Hepatocyte (in vitro differentiated cells): Measurements from ENCODE around the gene GMEB2. TPM values are rescaled to one million over a fixed set of nuclear protein-coding genes. Genes with fewer than 3 reads are reported as not detected.
"Not testable (repeated sequence)": the region's sequence is repeated elsewhere in the genome, so short reads cannot be mapped to it uniquely, and the experiment has no call there.

ENCODE experiments used
- DNase-seq: peaks from one replicate; pipeline ENCODE4 v3.0.0-alpha.2; 2016; ENCODE audit warnings: low spot score
- H2AFZ ChIP-seq: fragments of 200-600 bp; sonication (generic); 2 replicates; pipeline ENCODE4 v1.6.0; 2016; ENCODE audit warnings: antibody characterized with exemption, mild to moderate bottlenecking
- H3K27ac ChIP-seq: fragments of 200-600 bp; sonication (generic); 2 replicates; pipeline ENCODE4 v1.5.1; 2016; ENCODE audit warnings: mild to moderate bottlenecking
- H3K27me3 ChIP-seq: fragments of 200-600 bp; sonication (generic); 2 replicates; pipeline ENCODE4 v1.6.1; 2016
- H3K36me3 ChIP-seq: fragments of 200-600 bp; sonication (generic); replicated peaks from 2 replicates; pipeline ENCODE4 v1.5.1; 2016; ENCODE audit warnings: low read depth; ENCODE audit not compliant: insufficient read depth
- H3K4me1 ChIP-seq: fragments of 200-600 bp; sonication (generic); 2 replicates; pipeline ENCODE4 v1.5.1; 2016; ENCODE audit warnings: mild to moderate bottlenecking, moderate library complexity; ENCODE audit not compliant: insufficient read depth
- H3K4me2 ChIP-seq: fragments of 200-600 bp; sonication (generic); 2 replicates; pipeline ENCODE4 v1.6.0; 2016
- H3K4me3 ChIP-seq: fragments of 200-600 bp; sonication (generic); 2 replicates; pipeline ENCODE4 v1.5.1; 2016; ENCODE audit warnings: mild to moderate bottlenecking
- H3K79me2 ChIP-seq: fragments of 200-600 bp; sonication (generic); 2 replicates; pipeline ENCODE4 v1.6.0; 2017; ENCODE audit warnings: mild to moderate bottlenecking
- H3K9me2 ChIP-seq: fragments of 200-600 bp; sonication (generic); replicated peaks from 2 replicates; pipeline ENCODE4 v1.6.0; 2017; ENCODE audit warnings: mild to moderate bottlenecking; ENCODE audit not compliant: insufficient read depth
- H3K9me3 ChIP-seq: fragments of 200-600 bp; sonication (generic); 2 replicates; pipeline ENCODE4 v1.5.1; 2016; ENCODE audit warnings: low read depth, mild to moderate bottlenecking
- H4K20me1 ChIP-seq: fragments of 200-600 bp; sonication (generic); 2 replicates; pipeline ENCODE4 v1.6.0; 2016; ENCODE audit warnings: mild to moderate bottlenecking; ENCODE audit not compliant: insufficient read depth, poor library complexity, severe bottlenecking
- EZH2 ChIP-seq: fragments of 200-600 bp; sonication (generic); IDR thresholded peaks from 2 replicates; pipeline ENCODE4 v1.6.1; 2016; ENCODE audit warnings: antibody characterized with exemption, mild to moderate bottlenecking, borderline replicate concordance
- EZH2phosphoT487 ChIP-seq: fragments of 200-600 bp; sonication (generic); IDR thresholded peaks from one replicate; pipeline ENCODE4 v1.6.1; 2018; ENCODE audit warnings: antibody characterized with exemption, mild to moderate bottlenecking, low read depth, moderate library complexity; ENCODE audit not compliant: unreplicated experiment, severe bottlenecking
- WGBS: methylation state at CpG from one replicate; pipeline ENCODE4 v1.1.6; 2016; ENCODE audit warnings: low lambda C conversion rate; ENCODE audit errors: missing lambda C conversion rate; 5-methylcytosine and 5-hydroxymethylcytosine counted together
- polyA plus RNA-seq: library from polyadenylated mRNA; unstranded; fragments of >200 nt; fragmentation: Nextera tagmentation; extraction: Ambion mirVana; gene quantifications from 2 replicates; pipeline ENCODE4 v1.2.1, GENCODE V29; 2016
- total RNA-seq: library from RNA; depleted of rRNA; stranded (reverse); fragments of >200 nt; gene quantifications from 2 replicates; pipeline ENCODE4 v1.2.3, GENCODE V29; 2014
- TF ChIP-seq, protein P1 (sequence below): fragments of 200-600 bp; sonication (generic); IDR thresholded peaks from 2 replicates; pipeline ENCODE4 v1.5.1; 2016; ENCODE audit warnings: antibody characterized with exemption, mild to moderate bottlenecking; ENCODE audit not compliant: poor library complexity

GMEB2 gene
- total and polyA plus RNA-seq, 2 experiments from 2014 or later: 8.7 to 10.7 TPM

GRCh38 chr20:63560856-63561609 lies 65.9 kb downstream of the GMEB2 start:
- no peaks in the 10 kb centered on the region for H3K36me3 ChIP-seq
- WGBS: 96% methylated on average over 25 of the region's 26 CpGs

DNA sequence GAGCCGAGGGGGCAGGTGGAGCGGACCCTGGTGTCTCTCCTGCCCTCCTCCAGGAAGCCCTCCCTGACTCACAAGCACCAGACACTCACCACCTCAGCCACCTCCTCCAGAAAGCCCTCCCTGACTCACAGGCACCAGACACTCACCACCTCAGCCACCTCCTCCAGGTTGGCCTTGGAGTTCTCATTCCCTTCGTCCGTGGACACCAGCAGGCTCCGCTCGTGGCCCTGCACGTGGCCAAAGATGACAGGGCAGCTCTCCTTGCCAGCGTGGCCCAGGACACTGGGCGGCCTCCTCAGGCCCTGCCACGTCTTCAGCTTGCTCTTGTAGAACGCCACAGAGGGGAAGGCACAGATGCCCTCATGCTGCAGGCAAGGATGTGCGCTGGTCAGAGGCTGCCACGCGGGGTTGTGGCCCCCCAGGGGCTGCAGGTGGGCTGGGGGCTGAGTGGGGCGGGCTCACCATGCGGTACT lies 66.5 kb downstream of the GMEB2 start:
- Histone ChIP-seq H3K4me3 (no peak overlapping the region), H3K4me1 (no peaks in the 10 kb centered on the region), H3K36me3 (no peaks in the 10 kb centered on the region), H3K27ac (no peak overlapping the region), H3K9me2 (no peaks in the 10 kb centered on the region), H3K9me3 (no peaks in the 10 kb centered on the region), H3K27me3 (no peaks in the 10 kb centered on the region), H4K20me1 (no peaks in the 10 kb centered on the region), H3K79me2 (no peaks in the 10 kb centered on the region), H2AFZ (no peak overlapping the region), H3K4me2 (no peak overlapping the region)
- TF ChIP-seq EZH2phosphoT487 (no peak), EZH2 (no peak)
- TF ChIP-seq, protein P1, sequence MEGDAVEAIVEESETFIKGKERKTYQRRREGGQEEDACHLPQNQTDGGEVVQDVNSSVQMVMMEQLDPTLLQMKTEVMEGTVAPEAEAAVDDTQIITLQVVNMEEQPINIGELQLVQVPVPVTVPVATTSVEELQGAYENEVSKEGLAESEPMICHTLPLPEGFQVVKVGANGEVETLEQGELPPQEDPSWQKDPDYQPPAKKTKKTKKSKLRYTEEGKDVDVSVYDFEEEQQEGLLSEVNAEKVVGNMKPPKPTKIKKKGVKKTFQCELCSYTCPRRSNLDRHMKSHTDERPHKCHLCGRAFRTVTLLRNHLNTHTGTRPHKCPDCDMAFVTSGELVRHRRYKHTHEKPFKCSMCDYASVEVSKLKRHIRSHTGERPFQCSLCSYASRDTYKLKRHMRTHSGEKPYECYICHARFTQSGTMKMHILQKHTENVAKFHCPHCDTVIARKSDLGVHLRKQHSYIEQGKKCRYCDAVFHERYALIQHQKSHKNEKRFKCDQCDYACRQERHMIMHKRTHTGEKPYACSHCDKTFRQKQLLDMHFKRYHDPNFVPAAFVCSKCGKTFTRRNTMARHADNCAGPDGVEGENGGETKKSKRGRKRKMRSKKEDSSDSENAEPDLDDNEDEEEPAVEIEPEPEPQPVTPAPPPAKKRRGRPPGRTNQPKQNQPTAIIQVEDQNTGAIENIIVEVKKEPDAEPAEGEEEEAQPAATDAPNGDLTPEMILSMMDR: no peak
- WGBS: 96% methylated on average over 11 of the region's 16 CpGs
- no peak for DNase-seq

More at GRCh38 chr20:63560856-63561609, 65.9 kb downstream of the GMEB2 start:
- H3K27me3 ChIP-seq: no peaks in the 10 kb centered on the region
- H3K27ac ChIP-seq: no peak overlapping the region
- H3K79me2 ChIP-seq: no peaks in the 10 kb centered on the region
- no peak for DNase-seq
- H3K4me3 ChIP-seq: no peak overlapping the region
- no peak overlapping the region for H3K4me2 ChIP-seq
- H3K9me3 ChIP-seq: no peaks in the 10 kb centered on the region
- H3K4me1 ChIP-seq: no peaks in the 10 kb centered on the region
- H2AFZ ChIP-seq: no peak overlapping the region
- H4K20me1 ChIP-seq: no peaks in the 10 kb centered on the region
- TF ChIP-seq EZH2: no peak
- TF ChIP-seq, protein P1: no peak
- H3K9me2 ChIP-seq: no peaks in the 10 kb centered on the region

DNA sequence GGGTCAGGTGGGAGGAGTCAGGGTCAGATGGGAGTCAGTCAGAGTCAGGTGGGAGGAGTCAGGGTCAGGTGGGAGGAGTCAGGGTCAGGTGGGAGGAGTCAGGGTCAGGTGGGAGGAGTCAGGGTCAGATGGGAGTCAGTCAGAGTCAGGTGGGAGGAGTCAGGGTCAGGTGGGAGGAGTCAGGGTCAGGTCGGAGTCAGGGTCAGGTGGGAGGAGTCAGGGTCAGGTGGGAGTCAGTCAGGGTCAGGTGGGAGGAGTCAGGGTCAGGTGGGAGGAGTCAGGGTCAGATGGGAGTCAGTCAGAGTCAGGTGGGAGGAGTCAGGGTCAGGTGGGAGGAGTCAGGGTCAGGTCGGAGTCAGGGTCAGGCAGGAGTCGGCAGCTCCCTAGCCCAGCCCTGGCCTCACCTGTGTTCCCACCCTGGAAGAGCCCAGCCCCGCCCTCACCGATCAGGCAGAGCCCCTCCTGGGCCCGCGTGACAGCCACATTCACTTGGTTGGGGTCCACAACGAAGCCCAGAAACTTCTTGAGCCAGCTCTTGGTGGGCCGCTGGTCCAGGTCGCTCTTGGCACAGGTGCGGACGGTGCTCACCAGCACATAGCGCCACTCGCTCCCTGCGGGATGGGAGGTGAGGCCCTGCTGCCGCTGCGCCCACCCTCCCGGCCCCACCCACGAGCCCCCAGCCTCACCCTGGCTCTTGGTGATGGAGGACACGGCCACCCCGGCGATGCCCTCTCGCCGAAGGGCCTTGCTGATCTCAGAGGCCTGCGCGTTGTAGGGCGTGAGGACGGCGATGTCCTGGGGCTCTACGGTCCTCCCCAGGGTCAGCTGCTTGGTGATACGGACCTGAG lies 67.2 kb downstream of the GMEB2 start:
- not testable (repeated sequence) for H3K27me3 ChIP-seq, H3K9me2 ChIP-seq, H3K4me3 ChIP-seq, H3K4me1 ChIP-seq, H3K9me3 ChIP-seq, H4K20me1 ChIP-seq, H2AFZ ChIP-seq, H3K79me2 ChIP-seq, H3K27ac ChIP-seq, DNase-seq, H3K4me2 ChIP-seq, H3K36me3 ChIP-seq
- 99% methylated on average over 18 of the region's 31 CpGs for whole genome bisulfite sequencing
